ENCODE measurements around the gene KCTD16.

KCTD16 gene

DNA sequence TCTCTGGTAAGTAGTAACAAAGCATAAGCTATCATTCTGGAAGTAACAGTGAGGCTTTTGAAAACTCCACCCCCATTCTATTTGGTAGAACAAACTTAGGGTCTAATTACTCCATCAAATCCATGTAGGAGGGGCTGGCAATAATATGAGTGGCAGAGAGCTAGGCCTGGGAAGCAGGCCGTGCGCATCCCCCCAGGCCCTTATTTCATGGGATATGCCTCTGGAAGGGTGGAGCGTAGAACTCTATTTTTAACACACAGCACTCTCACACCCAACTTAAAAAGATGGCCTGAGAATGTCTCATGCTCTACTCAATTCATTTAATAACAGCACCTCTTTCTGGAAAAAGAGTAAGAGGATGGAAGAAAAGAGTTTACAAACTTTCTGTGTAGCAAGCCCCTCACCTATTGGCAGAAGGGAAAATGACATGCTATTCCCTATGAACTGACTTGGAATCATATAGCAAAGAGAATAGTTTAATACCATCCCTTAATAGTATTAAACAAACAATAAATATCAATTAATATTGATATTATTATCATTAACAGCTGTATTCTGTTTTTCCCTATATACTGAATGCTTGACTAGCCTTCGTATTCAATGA, 233.2 kb downstream of the KCTD16 start:
- no peak for DNase-seq (ENCODE audit: low spot score in 2 of 2)
- no peaks in the 10 kb centered on the region for H3K36me3 ChIP-seq (replicated peaks)
- H3K4me1 ChIP-seq = no peaks in the 10 kb centered on the region
- no peak overlapping the region for H3K4me3 ChIP-seq
- H3K9me3 ChIP-seq = no peaks in the 10 kb centered on the region
- in situ Hi-C loops (cut with MboI; ENCODE audit: low sequenced_read_pairs) = no loop called here
- 0 out of 2 replicates have a peak, but pooled peaks cover 1% of the 10 kb centered on the region for H3K27me3 ChIP-seq (ENCODE audit: low read depth)

DNA sequence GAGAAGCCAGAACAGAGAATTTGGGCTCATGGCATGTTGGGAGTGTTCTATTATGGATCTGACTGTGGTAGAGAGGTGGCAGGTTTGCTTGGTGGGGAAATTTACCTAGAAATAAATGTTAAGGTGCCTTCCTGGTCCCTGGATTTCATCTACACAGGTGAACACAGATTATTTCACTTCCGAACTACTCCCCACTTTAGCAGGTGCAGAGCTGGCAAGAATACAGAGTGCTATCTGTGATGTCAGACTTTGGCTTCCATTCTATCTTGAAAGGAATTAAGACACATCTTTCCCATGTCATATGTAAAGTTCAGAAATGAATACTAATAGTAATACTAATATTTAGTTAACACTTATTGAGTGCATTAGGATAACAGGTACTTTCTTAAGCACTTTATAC, 234.0 kb downstream of the KCTD16 start:
- Histone ChIP-seq H3K36me3 (replicated peaks) (no peaks in the 10 kb centered on the region), H3K27me3 (ENCODE audit: low read depth) (no peaks in the 10 kb centered on the region), H3K9me3 (no peaks in the 10 kb centered on the region), H3K4me3 (no peak overlapping the region), H3K4me1 (no peaks in the 10 kb centered on the region)
- no peak for DNase-seq (ENCODE audit: low spot score in 2 of 2)
- in situ Hi-C loops (cut with MboI; ENCODE audit: low sequenced_read_pairs) = no loop called here

- H3K36me3 ChIP-seq (replicated peaks) = no peaks in the 10 kb centered on the region
- H3K27me3 ChIP-seq (ENCODE audit: low read depth) = no peaks in the 10 kb centered on the region
- no peak for DNase-seq (ENCODE audit: low spot score in 2 of 2)
- no peaks in the 10 kb centered on the region for H3K4me1 ChIP-seq
- no peak overlapping the region for H3K4me3 ChIP-seq
- H3K9me3 ChIP-seq = no peaks in the 10 kb centered on the region
- in situ Hi-C loops (cut with MboI; ENCODE audit: low sequenced_read_pairs) = no loop called here
Observed at GRCh38 chr5:144405991-144406390, 235.3 kb downstream of the KCTD16 start.

- H3K9me3 ChIP-seq = no peaks in the 10 kb centered on the region
- no peaks in the 10 kb centered on the region for H3K4me1 ChIP-seq
- in situ Hi-C loops (cut with MboI; ENCODE audit: low sequenced_read_pairs) = no loop called here
- DNase-seq (ENCODE audit: low spot score in 2 of 2) = no peak
- H3K27me3 ChIP-seq (ENCODE audit: low read depth) = no peaks in the 10 kb centered on the region
- no peaks in the 10 kb centered on the region for H3K36me3 ChIP-seq (replicated peaks)
- H3K4me3 ChIP-seq = no peak overlapping the region
Observed at GRCh38 chr5:144406442-144406841, 235.8 kb downstream of the KCTD16 start.

GRCh38 chr5:144414202-144415029, 243.7 kb downstream of the KCTD16 start:
- Histone ChIP-seq H3K4me1 (no peaks in the 10 kb centered on the region), H3K27me3 (ENCODE audit: low read depth) (no peaks in the 10 kb centered on the region)

DNA sequence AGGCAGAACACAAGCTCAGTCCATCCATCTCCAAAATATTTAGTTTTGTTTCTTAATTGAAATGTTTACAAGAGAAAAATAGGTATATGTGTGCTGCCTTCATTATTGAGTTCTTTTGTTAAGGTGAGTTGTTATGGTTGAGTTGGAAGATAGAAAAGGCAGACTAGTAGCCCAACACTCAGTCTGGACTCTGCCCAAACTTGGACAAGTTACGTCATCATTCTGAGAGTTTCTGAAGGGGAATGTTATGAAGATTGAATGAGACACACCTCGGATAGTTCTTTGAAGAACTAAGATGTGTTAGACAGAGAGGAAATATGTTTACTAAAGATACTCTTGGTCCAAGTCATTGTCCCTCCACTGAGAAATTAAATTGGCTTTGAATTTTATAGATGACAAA, 245.5 kb downstream of the KCTD16 start:
- in situ Hi-C loops (cut with MboI; ENCODE audit: low sequenced_read_pairs) = no loop called here
- H3K36me3 ChIP-seq (replicated peaks) = no peaks in the 10 kb centered on the region
- H3K4me3 ChIP-seq = no peak overlapping the region
- H3K27me3 ChIP-seq (ENCODE audit: low read depth) = no peaks in the 10 kb centered on the region
- no peak for DNase-seq (ENCODE audit: low spot score in 2 of 2)
- H3K4me1 ChIP-seq = no peaks in the 10 kb centered on the region
- no peaks in the 10 kb centered on the region for H3K9me3 ChIP-seq

More at GRCh38 chr5:144414202-144415029, 243.7 kb downstream of the KCTD16 start:
- Histone ChIP-seq H3K9me3 (no peaks in the 10 kb centered on the region), H3K4me3 (no peak overlapping the region), H3K36me3 (replicated peaks) (no peaks in the 10 kb centered on the region)
- no peak for DNase-seq (ENCODE audit: low spot score in 2 of 2)
- in situ Hi-C loops (cut with MboI; ENCODE audit: low sequenced_read_pairs) = no loop called here

DNA sequence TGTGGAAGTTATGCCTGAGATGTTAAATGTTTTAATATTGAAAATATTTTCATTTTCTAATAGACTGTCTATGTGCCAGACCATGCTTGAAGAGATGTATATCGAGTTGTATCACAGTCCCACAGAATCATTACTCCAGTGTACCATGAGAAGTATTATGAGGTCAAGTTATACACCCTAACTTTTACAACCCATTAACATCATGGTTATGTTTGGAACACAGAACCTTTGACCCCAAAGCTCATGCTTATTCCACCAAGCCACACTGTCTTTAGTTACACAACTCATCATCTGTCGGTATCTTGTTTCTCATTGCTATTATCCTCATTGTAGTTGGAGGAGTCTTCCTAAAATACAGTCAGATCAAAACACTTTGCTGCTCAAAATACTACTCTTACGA, 248.0 kb downstream of the KCTD16 start:
- H3K36me3 ChIP-seq (replicated peaks) = no peaks in the 10 kb centered on the region
- no peaks in the 10 kb centered on the region for H3K9me3 ChIP-seq
- H3K4me3 ChIP-seq = no peak overlapping the region
- in situ Hi-C loops (cut with MboI; ENCODE audit: low sequenced_read_pairs) = no loop called here
- no peaks in the 10 kb centered on the region for H3K27me3 ChIP-seq (ENCODE audit: low read depth)
- DNase-seq (ENCODE audit: low spot score in 2 of 2) = no peak
- no peaks in the 10 kb centered on the region for H3K4me1 ChIP-seq

- no peaks in the 10 kb centered on the region for H3K27me3 ChIP-seq (ENCODE audit: low read depth)
- no peak overlapping the region for H3K4me3 ChIP-seq
- in situ Hi-C loops (cut with MboI; ENCODE audit: low sequenced_read_pairs) = no loop called here
- no peaks in the 10 kb centered on the region for H3K9me3 ChIP-seq
- no peaks in the 10 kb centered on the region for H3K4me1 ChIP-seq
- no peak for DNase-seq (ENCODE audit: low spot score in 2 of 2)
- H3K36me3 ChIP-seq (replicated peaks) = no peaks in the 10 kb centered on the region
Observed at GRCh38 chr5:144421411-144421810, 250.7 kb downstream of the KCTD16 start.

DNA sequence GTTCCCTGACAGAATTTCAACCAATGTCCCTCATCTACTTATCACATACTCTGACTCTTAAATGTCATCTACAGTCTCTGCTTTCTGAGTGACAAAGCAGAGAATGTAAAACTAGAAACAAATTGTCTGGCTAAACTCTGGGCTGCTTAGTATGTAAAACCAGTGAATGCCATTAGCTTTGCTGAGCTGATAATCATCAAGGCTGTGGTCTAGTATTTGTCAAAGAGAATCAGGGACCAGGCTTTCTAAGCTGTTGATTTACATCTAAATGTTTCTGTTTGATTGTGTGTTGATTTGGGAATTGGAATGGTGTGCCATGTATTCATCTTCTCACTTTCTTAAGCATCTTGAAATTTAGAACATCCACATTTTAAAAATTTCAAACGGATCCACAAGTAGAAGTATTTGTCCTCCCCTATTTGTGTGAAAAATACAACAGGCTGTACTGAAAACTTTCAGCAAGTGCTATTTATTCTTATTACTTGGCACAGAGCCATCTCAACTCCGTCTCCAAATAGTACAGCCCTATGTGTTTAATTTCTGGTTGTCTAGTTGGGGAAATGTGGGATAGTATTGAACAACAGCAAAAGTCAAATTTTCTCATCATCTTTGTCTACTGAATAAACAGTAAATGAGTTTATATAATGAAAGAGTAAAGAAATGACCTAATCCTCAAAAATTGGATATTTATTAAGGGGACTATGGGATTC, 251.5 kb downstream of the KCTD16 start:
- Histone ChIP-seq H3K27me3 (ENCODE audit: low read depth) (no peaks in the 10 kb centered on the region), H3K4me1 (no peaks in the 10 kb centered on the region), H3K9me3 (no peaks in the 10 kb centered on the region), H3K4me3 (no peak overlapping the region), H3K36me3 (replicated peaks) (no peaks in the 10 kb centered on the region)
- in situ Hi-C loops (cut with MboI; ENCODE audit: low sequenced_read_pairs) = no loop called here
- peak in 1 of 2 experiments; percentile 9 for DNase-seq (ENCODE audit: low spot score in 2 of 2)

DNA sequence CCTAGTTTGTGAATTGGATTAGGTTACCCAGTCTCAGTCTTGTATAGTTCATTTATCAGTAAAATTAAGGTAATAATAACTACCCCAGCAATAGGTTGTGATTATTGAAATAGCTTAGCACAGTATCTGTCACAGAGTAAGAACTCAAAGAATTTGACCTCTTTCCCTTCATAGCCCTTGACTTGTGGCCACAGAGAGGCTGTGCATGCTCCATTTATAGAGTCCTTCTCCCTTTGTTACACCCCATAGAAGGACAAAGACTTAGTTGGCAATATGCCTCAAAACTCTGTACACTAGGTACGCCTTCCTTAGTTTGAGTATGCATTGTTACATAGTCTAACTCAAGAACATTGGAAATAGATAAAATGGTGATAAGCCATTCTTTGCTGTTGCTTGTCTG, 257.2 kb downstream of the KCTD16 start:
- Histone ChIP-seq H3K9me3 (no peaks in the 10 kb centered on the region), H3K36me3 (replicated peaks) (no peaks in the 10 kb centered on the region), H3K4me1 (no peaks in the 10 kb centered on the region), H3K4me3 (no peak overlapping the region), H3K27me3 (ENCODE audit: low read depth) (no peaks in the 10 kb centered on the region)
- in situ Hi-C loops (cut with MboI; ENCODE audit: low sequenced_read_pairs) = no loop called here
- no peak for DNase-seq (ENCODE audit: low spot score in 2 of 2)

GRCh38 chr5:144428326-144428725, 257.7 kb downstream of the KCTD16 start:
- H3K27me3 ChIP-seq (ENCODE audit: low read depth) = no peaks in the 10 kb centered on the region
- DNase-seq (ENCODE audit: low spot score in 2 of 2) = no peak
- H3K9me3 ChIP-seq = no peaks in the 10 kb centered on the region
- H3K4me3 ChIP-seq = no peak overlapping the region
- H3K4me1 ChIP-seq = no peaks in the 10 kb centered on the region
- H3K36me3 ChIP-seq (replicated peaks) = no peaks in the 10 kb centered on the region
- in situ Hi-C loops (cut with MboI; ENCODE audit: low sequenced_read_pairs) = no loop called here

- DNase-seq (ENCODE audit: low spot score in 2 of 2) = no peak
- H3K36me3 ChIP-seq (replicated peaks) = no peaks in the 10 kb centered on the region
- H3K4me3 ChIP-seq = no peak overlapping the region
- in situ Hi-C loops (cut with MboI; ENCODE audit: low sequenced_read_pairs) = no loop called here
- no peaks in the 10 kb centered on the region for H3K4me1 ChIP-seq
- no peaks in the 10 kb centered on the region for H3K9me3 ChIP-seq
- no peaks in the 10 kb centered on the region for H3K27me3 ChIP-seq (ENCODE audit: low read depth)
Observed at GRCh38 chr5:144429405-144429804, 258.7 kb downstream of the KCTD16 start.

- no peak overlapping the region for H3K4me3 ChIP-seq
- no peaks in the 10 kb centered on the region for H3K9me3 ChIP-seq
- no peak for DNase-seq (ENCODE audit: low spot score in 2 of 2)
Observed at GRCh38 chr5:144429905-144430304, 259.2 kb downstream of the KCTD16 start.

More at GRCh38 chr5:144429905-144430304, 259.2 kb downstream of the KCTD16 start:
- in situ Hi-C loops (cut with MboI; ENCODE audit: low sequenced_read_pairs) = no loop called here
- H3K36me3 ChIP-seq (replicated peaks) = no peaks in the 10 kb centered on the region
- no peaks in the 10 kb centered on the region for H3K4me1 ChIP-seq
- no peaks in the 10 kb centered on the region for H3K27me3 ChIP-seq (ENCODE audit: low read depth)
